Mesenchymal stem cell (in vitro differentiated cells and primary cell): Measurements from ENCODE around the gene TEKTIP1.

Experiments used
- DNase-seq: peaks from one replicate; pipeline ENCODE4 v3.0.0-alpha.2; 2013
- H2AFZ ChIP-seq: one replicate; pipeline ENCODE4 v1.6.1; 2013; ENCODE audit warnings: low read depth, mild to moderate bottlenecking, control low read depth, inconsistent platforms, low read length, moderate library complexity
- H2AK5ac ChIP-seq: 2 replicates; pipeline ENCODE4 v1.6.1; 2013; ENCODE audit warnings: low read length, moderate library complexity, mild to moderate bottlenecking, inconsistent platforms; ENCODE audit not compliant: severe bottlenecking
- H2BK120ac ChIP-seq: one replicate; pipeline ENCODE4 v1.6.1; 2013; ENCODE audit warnings: low read depth, mild to moderate bottlenecking, inconsistent platforms, low read length, moderate library complexity
- H2BK12ac ChIP-seq, 2 experiments: one replicate each; pipeline ENCODE4 v1.6.1; 2013; ENCODE audit warnings: inconsistent platforms in 2 of 2, low read length in 2 of 2, mild to moderate bottlenecking in 2 of 2, moderate library complexity in 2 of 2, control low read depth in 1 of 2
- H2BK15ac ChIP-seq: one replicate; pipeline ENCODE4 v1.6.1; 2013; ENCODE audit warnings: mild to moderate bottlenecking, low read depth, inconsistent platforms; ENCODE audit not compliant: poor library complexity, severe bottlenecking
- H2BK5ac ChIP-seq: 2 replicates; pipeline ENCODE4 v1.6.1; 2013; ENCODE audit warnings: low read depth, mild to moderate bottlenecking, low read length, control low read depth, inconsistent platforms; ENCODE audit not compliant: poor library complexity, severe bottlenecking
- H3K14ac ChIP-seq, 2 experiments: one replicate each; pipeline ENCODE4 v1.6.1; 2013; ENCODE audit warnings: inconsistent platforms in 2 of 2, low read length in 2 of 2, control low read depth in 1 of 2, mild to moderate bottlenecking in 1 of 2, moderate library complexity in 1 of 2
- H3K18ac ChIP-seq, 2 experiments: one replicate each; pipeline ENCODE4 v1.6.1; 2013; ENCODE audit warnings: inconsistent platforms in 2 of 2, low read length in 2 of 2, control low read depth in 1 of 2, low read depth in 1 of 2, mild to moderate bottlenecking in 1 of 2
- H3K23ac ChIP-seq, 2 experiments: one replicate each; pipeline ENCODE4 v1.6.1; 2013; ENCODE audit warnings: inconsistent platforms in 2 of 2, low read length in 2 of 2, mild to moderate bottlenecking in 2 of 2, moderate library complexity in 2 of 2, control low read depth in 1 of 2
- H3K27ac ChIP-seq: 2 replicates; pipeline ENCODE4 v1.5.1; 2013; ENCODE audit warnings: mild to moderate bottlenecking, moderate library complexity, low read length, control low read depth, inconsistent platforms; ENCODE audit not compliant: poor library complexity, severe bottlenecking
- H3K27me3 ChIP-seq, 2 experiments: 2 replicates each; pipeline versions ENCODE4 v1.6.1 to v1.7.0; 2013; ENCODE audit warnings: low read length in 2 of 2, mild to moderate bottlenecking in 2 of 2, moderate library complexity in 2 of 2, control low read depth in 1 of 2, inconsistent platforms in 1 of 2; ENCODE audit not compliant: control insufficient read depth in 1 of 2, insufficient read depth in 1 of 2
- H3K36me3 ChIP-seq, 2 experiments: 2 replicates each; pipeline versions ENCODE4 v1.6.1 to v1.7.0; 2013; ENCODE audit warnings: low read length in 2 of 2, control low read depth in 1 of 2, inconsistent platforms in 1 of 2, low read depth in 1 of 2, mild to moderate bottlenecking in 1 of 2; ENCODE audit not compliant: insufficient read depth in 2 of 2, control insufficient read depth in 1 of 2
- H3K4ac ChIP-seq, 2 experiments: one replicate each; pipeline ENCODE4 v1.6.1; 2013; ENCODE audit warnings: inconsistent platforms in 2 of 2, low read length in 2 of 2, mild to moderate bottlenecking in 2 of 2, moderate library complexity in 2 of 2, control low read depth in 1 of 2, low read depth in 1 of 2
- H3K4me1 ChIP-seq: 2 replicates; pipeline ENCODE4 v1.6.1; 2013; ENCODE audit warnings: low read depth, low read length, control low read depth; ENCODE audit not compliant: control insufficient read depth, insufficient read depth
- H3K4me2 ChIP-seq: 2 replicates; pipeline ENCODE4 v1.6.1; 2013; ENCODE audit warnings: low read length, mild to moderate bottlenecking, inconsistent platforms; ENCODE audit not compliant: poor library complexity, severe bottlenecking
- H3K4me3 ChIP-seq, 2 experiments: 2 replicates each; pipeline versions ENCODE4 v1.5.1 to v1.7.0; 2013; ENCODE audit warnings: low read length in 2 of 2, mild to moderate bottlenecking in 2 of 2, control low read depth in 1 of 2, low read depth in 1 of 2; ENCODE audit not compliant: insufficient read depth in 1 of 2
- H3K79me1 ChIP-seq: replicated peaks from 2 replicates; pipeline ENCODE4 v1.6.1; 2013; ENCODE audit warnings: mild to moderate bottlenecking, control low read depth, low read length, inconsistent platforms; ENCODE audit not compliant: poor library complexity, severe bottlenecking
- H3K9ac ChIP-seq: 2 replicates; pipeline ENCODE4 v1.7.0; 2013; ENCODE audit warnings: mild to moderate bottlenecking, low read length, moderate library complexity
- H3K9me3 ChIP-seq: 2 replicates; pipeline ENCODE4 v1.7.0; 2013; ENCODE audit warnings: mild to moderate bottlenecking, low read length; ENCODE audit not compliant: control insufficient read depth
- H4K8ac ChIP-seq: one replicate; pipeline ENCODE4 v1.6.1; 2013; ENCODE audit warnings: inconsistent platforms, mild to moderate bottlenecking, low read length, moderate library complexity
- H4K91ac ChIP-seq: one replicate; pipeline ENCODE4 v1.6.1; 2013; ENCODE audit warnings: mild to moderate bottlenecking, low read length, inconsistent platforms
- WGBS: methylation state at CpG from one replicate; pipeline ENCODE4 v1.1.7; 2013; ENCODE audit warnings: mixed read lengths; 5-methylcytosine and 5-hydroxymethylcytosine counted together

TEKTIP1 gene

DNA sequence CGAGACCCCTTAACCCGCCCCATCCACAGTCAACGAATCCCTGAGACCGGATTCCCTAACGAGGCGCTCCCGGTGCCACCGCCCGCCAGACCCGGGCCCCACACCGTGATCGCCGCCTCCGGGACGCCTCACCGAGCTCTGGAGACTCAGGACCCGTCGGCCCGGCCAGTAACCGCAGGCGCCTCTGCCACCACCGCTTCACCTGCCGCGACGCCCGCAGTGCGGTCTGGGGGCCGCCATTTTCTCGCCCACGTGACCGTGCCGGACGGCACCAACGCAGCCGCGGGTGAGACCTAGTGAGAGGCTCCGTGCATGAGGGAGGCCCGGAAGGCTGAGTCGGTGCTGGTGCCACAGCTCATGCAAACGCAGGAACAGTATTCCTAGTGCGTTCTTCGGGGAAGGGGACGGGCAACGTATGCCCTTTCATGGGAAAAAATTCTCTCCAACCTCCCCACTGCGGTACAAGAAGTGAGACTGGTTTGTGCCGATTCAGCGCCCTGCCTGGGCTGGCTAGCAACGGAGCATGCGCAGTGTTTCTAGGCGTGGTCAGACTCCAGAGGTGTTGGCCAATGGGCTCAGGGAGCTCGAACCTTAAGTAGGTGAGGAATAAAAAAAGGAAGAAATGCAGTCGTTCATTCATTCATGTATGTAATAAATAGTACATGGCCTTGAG, 38.4 kb upstream of the TEKTIP1 start, which contains the start of gene DOHH:
TSS of gene DOHH (minus strand) at position 246 of the 673 bp plus-strand sequence. CDS start 3,860 bp downstream, outside the sequence.
- Histone ChIP-seq H3K4me2 (peak within 1 kb of the TSS; percentile 84), H3K9me3 (no peaks in the 10 kb centered on the region), H2BK15ac (peak within 1 kb of the TSS; percentile 95), H3K4me1 (peaks cover 16% of the 10 kb centered on the region), H3K79me1 (peaks cover 10% of the 10 kb centered on the region), H2BK120ac (peak within 1 kb of the TSS; percentile 87), H2AFZ (peak within 1 kb of the TSS; percentile 81), H3K23ac (no peak within 1 kb of the TSS), H2AK5ac (peak within 1 kb of the TSS; percentile 47), H3K4me3 (peak within 1 kb of the TSS; percentile 91 to 99), H3K18ac (peak within 1 kb of the TSS; percentile 98 to 100), H3K14ac (peak within 1 kb of the TSS in 1 of 2 experiments; percentile 80), H2BK12ac (peak within 1 kb of the TSS; percentile 80 to 98), H3K9ac (peak within 1 kb of the TSS; percentile 97), H3K27me3 (no peaks in the 10 kb centered on the region), H3K4ac (peak within 1 kb of the TSS; percentile 72 to 87), H3K27ac (peak within 1 kb of the TSS; percentile 98), H4K8ac (peak within 1 kb of the TSS; percentile 100), H2BK5ac (peak within 1 kb of the TSS; percentile 99), H3K36me3 (peaks cover 17 to 18% of the 10 kb centered on the region in 2 experiments), H4K91ac (peak within 1 kb of the TSS; percentile 100)
- WGBS: under 1% methylated on average over 50 of the region's 52 CpGs
- peak; percentile 96 for DNase-seq

DNA sequence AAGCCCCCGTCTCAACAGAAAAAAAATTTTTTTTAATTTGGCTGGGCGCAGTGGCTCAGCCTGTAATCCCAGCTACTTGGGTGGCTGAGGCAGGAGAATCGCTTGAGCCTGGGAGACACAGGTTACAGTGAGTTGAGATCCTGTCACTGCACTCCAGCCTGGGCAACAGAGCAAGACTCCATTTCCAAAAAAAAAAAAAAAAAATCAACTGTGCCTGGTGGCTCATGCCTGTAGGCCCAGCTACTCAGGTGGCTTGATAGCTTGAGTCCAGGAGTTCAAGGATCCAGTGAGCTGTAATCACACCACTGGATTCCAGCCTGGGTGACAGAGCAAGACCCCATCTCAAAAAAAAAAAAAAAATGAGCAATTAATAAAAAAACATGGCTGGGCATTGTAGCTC, 37.2 kb upstream of the TEKTIP1 start:
- peaks cover 18% of the 10 kb centered on the region for H3K4me1 ChIP-seq
- no peak overlapping the region for H3K18ac ChIP-seq
- H3K4ac ChIP-seq: no peak overlapping the region
- peak overlapping the region; percentile 39 for H4K8ac ChIP-seq
- no peak overlapping the region for H2AK5ac ChIP-seq
- H3K36me3 ChIP-seq: peaks cover 5 to 6% of the 10 kb centered on the region in 2 experiments
- no peak overlapping the region for H2BK5ac ChIP-seq
- no peak overlapping the region for H2BK15ac ChIP-seq
- no peak overlapping the region for H3K9ac ChIP-seq
- H3K4me2 ChIP-seq: no peak overlapping the region
- 96% methylated on average over 3 of the region's 3 CpGs for WGBS
- no peak overlapping the region for H2BK12ac ChIP-seq
- H3K9me3 ChIP-seq: no peaks in the 10 kb centered on the region
- H2BK120ac ChIP-seq: no peak overlapping the region
- no peak overlapping the region for H2AFZ ChIP-seq
- no peak overlapping the region for H3K27ac ChIP-seq
- no peak for DNase-seq
- no peak overlapping the region for H3K23ac ChIP-seq
- no peak overlapping the region for H4K91ac ChIP-seq
- H3K14ac ChIP-seq: no peak overlapping the region
- H3K79me1 ChIP-seq: peaks cover 8% of the 10 kb centered on the region
- no peaks in the 10 kb centered on the region for H3K27me3 ChIP-seq
- no peak overlapping the region for H3K4me3 ChIP-seq

DNA sequence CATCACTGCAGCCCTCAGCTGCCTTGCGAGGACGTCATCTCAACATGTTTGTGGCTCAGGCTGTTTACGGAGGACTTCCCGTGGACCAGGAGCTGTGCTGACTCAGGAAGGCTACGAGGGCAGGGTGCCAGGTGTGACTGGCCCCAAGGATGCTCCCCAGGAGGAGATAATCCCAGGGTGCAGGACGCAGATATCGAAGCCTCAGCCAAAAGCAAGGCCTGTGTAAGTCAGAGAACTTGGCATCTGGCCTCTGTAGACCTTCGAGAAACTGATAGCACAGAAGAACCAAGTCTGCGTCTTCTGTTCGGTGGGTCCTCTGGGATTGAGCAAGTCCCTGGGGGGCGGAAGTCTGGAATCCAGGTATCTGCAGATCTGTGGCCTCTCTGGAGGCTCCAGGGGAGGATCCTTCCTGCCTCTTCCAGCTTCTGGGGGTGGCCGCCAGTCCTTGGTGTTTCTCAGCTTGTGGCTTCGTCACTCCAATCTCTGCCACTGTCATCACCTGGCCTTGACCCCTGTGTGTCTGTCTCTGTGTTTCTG, 35.9 kb upstream of the TEKTIP1 start:
- Histone ChIP-seq H3K4me1 (peaks cover 20% of the 10 kb centered on the region), H2BK12ac (no peak overlapping the region), H3K27ac (no peak overlapping the region), H3K36me3 (no peaks in the 10 kb centered on the region), H2BK120ac (no peak overlapping the region), H2AFZ (no peak overlapping the region), H4K8ac (peak overlapping the region; percentile 24), H3K18ac (no peak overlapping the region), H3K9ac (no peak overlapping the region), H4K91ac (no peak overlapping the region), H2BK5ac (no peak overlapping the region), H3K79me1 (peaks cover 3% of the 10 kb centered on the region), H3K4ac (no peak overlapping the region), H3K9me3 (no peaks in the 10 kb centered on the region), H3K27me3 (no peaks in the 10 kb centered on the region), H2BK15ac (no peak overlapping the region), H2AK5ac (peak overlapping the region; percentile 68), H3K14ac (peak overlapping the region in 1 of 2 experiments; percentile 82), H3K23ac (no peak overlapping the region), H3K4me2 (no peak overlapping the region), H3K4me3 (no peak overlapping the region)
- DNase-seq: peak; percentile 69
- WGBS: 87% methylated on average over 13 of the region's 13 CpGs

DNA sequence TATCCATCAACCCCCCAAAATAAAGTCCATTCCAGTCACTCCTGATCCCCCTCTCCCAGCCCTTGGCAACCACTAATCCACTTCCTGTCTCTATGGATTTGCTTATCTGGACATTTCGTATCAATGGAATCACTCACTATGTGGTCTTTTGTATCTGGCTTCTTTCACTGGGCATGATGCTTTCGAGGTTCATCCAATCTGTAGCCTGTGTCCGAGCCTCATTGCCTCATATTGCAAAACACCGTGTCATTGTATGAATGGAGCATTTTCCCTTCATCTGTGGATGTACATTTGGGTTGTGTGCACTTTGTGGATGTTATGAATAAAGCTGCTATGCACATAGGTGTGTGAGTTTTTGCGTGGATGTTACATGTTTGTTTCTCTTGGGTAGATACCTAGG, 34.2 kb upstream of the TEKTIP1 start:
- H3K79me1 ChIP-seq: peaks cover 3% of the 10 kb centered on the region
- H2AK5ac ChIP-seq: peak overlapping the region; percentile 52
- H4K91ac ChIP-seq: no peak overlapping the region
- H3K4me2 ChIP-seq: no peak overlapping the region
- no peak overlapping the region for H3K23ac ChIP-seq
- peaks cover 10% of the 10 kb centered on the region in 2 experiments for H3K36me3 ChIP-seq
- H2BK15ac ChIP-seq: no peak overlapping the region
- no peak overlapping the region for H3K27ac ChIP-seq
- H3K4me3 ChIP-seq: peak overlapping the region in 1 of 2 experiments; percentile 96
- H2AFZ ChIP-seq: no peak overlapping the region
- H3K4me1 ChIP-seq: peaks cover 32% of the 10 kb centered on the region
- no peak overlapping the region for H4K8ac ChIP-seq
- H3K9me3 ChIP-seq: no peaks in the 10 kb centered on the region
- H3K4ac ChIP-seq: no peak overlapping the region
- WGBS: 91% methylated on average over 5 of the region's 5 CpGs
- DNase-seq: peak; percentile 68
- no peak overlapping the region for H3K18ac ChIP-seq
- no peak overlapping the region for H3K14ac ChIP-seq
- no peak overlapping the region for H3K9ac ChIP-seq
- H2BK5ac ChIP-seq: no peak overlapping the region
- peak overlapping the region in 1 of 2 experiments; percentile 80 for H2BK12ac ChIP-seq
- no peak overlapping the region for H2BK120ac ChIP-seq
- no peaks in the 10 kb centered on the region for H3K27me3 ChIP-seq
